D721Med (cell line): ENCODE results near the gene ATP6V1C2.

Experiments
- DNase-seq: peaks from one replicate; pipeline ENCODE4 v3.0.0; 2011; ENCODE audit warnings: low spot score; ENCODE audit not compliant: insufficient read length
- FAIRE-seq: peaks from 2 replicates; lab custom pipeline; 2011; peaks lifted over from hg19 to GRCh38; lab: Jason Lieb, UNC
- TF ChIP-seq, protein P1 (sequence below): IDR thresholded peaks from 2 replicates; pipeline ENCODE4 v1.5.1; 2012; ENCODE audit warnings: mild to moderate bottlenecking, control low read depth; ENCODE audit not compliant: insufficient read depth; ENCODE audit errors: missing control alignments

The ATP6V1C2 gene

DNA sequence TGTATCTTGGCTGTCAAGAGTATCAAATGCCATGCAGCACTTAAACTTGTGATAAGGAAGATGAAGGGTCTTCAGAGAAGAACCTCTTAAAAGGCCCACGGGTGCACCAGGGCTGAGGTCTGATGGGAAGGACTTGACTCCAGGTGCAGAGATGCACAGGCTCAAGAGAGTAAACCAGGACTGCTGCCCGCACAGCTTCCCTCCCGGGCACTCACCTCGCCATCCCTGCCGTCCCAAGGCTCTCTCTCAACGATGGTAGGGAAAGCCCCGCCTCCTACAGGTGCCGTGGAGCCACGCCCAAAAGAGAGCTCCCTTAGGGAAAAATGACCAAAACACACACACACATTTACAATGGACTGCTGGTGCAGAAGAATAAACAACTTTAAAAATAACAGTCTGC, 63.3 kb downstream of the ATP6V1C2 start:
- TF ChIP-seq, protein P1, sequence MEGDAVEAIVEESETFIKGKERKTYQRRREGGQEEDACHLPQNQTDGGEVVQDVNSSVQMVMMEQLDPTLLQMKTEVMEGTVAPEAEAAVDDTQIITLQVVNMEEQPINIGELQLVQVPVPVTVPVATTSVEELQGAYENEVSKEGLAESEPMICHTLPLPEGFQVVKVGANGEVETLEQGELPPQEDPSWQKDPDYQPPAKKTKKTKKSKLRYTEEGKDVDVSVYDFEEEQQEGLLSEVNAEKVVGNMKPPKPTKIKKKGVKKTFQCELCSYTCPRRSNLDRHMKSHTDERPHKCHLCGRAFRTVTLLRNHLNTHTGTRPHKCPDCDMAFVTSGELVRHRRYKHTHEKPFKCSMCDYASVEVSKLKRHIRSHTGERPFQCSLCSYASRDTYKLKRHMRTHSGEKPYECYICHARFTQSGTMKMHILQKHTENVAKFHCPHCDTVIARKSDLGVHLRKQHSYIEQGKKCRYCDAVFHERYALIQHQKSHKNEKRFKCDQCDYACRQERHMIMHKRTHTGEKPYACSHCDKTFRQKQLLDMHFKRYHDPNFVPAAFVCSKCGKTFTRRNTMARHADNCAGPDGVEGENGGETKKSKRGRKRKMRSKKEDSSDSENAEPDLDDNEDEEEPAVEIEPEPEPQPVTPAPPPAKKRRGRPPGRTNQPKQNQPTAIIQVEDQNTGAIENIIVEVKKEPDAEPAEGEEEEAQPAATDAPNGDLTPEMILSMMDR = no peak
- no peak for DNase-seq
- no peak for FAIRE-seq

DNA sequence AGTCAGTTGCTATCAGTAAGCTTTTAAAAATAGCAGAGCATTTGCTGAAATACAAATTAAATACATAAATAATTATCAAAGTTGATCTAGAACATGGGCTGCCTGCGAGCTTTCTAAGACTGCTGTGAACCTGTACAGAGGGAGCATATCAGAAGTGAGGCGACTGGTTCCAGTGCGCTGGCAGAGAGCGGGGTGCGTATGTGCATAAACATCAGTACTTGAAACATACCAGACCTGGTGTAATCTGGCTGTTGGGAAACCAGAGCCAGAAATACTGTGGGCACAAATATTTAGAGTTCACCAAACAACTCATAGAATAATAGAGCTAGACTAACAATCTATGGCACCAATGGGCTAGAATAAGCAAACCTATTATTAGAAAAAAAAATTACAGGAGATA, 63.8 kb downstream of the ATP6V1C2 start:
- DNase-seq (no peak), FAIRE-seq (no peak)
- TF ChIP-seq, protein P1 = no peak

DNA sequence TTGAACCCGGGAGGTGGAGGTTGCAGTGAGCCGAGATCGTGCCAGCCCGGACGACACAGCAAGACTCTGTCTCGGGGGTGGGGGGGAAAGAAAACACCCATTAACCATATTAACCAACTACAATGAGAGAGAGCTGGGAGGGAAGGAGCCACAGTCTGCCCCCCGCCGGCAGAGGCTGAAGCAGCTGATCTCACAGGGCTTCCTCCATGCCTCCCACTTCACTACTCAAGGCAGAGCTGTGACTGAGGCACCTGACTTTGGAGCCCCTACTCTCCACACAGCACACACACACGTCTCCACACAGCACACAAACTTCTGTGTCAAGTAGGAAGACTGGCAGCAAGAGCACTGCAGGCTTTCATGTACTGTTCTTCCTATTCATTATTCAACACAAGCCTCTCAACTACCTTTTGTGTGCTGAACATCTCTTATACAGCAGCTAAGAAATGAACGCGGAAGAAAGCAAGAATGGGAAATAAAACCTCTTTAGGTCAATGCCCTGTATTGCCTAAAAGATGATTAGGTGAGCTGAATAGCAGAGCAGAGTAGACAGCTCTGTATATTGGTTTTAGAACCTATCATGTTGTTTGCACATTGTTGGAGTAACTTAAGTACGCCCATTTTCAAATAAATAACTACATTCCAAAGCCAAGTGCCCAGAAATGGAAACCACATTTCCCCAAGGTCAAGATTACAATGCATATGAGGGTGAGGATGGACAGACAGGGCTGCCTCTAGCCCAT, 65.0 kb downstream of the ATP6V1C2 start:
- TF ChIP-seq, protein P1 = no peak
- FAIRE-seq (no peak), DNase-seq (no peak)

DNA sequence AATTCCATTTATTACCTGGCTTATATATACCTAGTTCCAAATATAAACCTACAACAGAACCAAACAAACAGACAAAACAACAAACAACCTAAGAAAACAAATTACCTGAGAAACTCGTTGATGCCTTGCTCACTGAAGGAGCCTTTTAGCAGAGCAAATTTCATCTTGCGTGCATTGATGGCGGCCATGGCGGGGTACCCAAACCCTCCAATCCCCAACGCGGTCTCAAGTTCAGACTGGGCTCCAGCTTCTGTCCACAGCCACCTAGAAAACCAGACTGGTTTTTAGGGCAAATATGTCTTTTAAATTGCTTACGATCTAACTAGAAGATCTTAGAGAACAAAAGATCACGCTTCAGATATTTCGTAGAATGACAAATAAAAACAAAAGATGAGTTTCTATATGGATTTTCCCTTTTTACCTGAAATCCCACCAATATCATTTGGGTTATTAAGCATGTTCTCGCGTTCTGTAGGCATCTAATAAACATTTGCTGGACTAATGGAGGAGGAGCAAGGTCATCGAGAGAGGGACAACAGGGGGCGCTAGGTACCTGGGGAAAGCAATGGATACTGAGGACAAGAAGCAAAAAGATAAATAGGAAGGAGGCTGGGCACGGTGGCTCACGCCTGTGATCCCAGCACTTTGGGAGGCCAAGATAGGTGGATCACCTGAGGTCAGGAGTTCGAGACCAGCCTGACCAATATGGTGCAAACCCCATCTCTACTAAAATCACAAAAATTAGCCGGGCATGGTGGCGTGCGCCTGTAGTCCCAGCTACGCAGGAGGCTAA, 65.9 kb downstream of the ATP6V1C2 start:
- TF ChIP-seq, protein P1 = peak; percentile 34
- DNase-seq (no peak), FAIRE-seq (no peak)

DNA sequence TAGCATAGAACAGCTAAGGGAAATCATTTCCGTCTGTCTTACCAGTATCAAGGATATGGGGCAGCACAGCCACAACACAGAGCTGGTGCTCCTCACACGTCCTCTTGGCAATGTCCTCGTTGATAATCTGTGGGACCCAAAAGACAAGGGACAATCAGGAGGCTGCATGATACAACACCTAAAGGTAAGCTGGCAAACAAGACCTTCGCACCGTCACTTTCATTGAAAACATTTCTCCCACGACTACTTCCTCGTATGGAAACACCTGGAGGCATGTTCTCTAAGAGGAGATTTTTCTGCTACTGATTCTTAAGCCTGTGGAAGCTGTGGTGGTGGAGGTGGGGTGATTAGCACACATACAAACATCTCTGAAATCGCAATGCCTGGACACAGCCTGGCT, 67.4 kb downstream of the ATP6V1C2 start:
- DNase-seq (no peak), FAIRE-seq (no peak)
- TF ChIP-seq, protein P1 = no peak

DNA sequence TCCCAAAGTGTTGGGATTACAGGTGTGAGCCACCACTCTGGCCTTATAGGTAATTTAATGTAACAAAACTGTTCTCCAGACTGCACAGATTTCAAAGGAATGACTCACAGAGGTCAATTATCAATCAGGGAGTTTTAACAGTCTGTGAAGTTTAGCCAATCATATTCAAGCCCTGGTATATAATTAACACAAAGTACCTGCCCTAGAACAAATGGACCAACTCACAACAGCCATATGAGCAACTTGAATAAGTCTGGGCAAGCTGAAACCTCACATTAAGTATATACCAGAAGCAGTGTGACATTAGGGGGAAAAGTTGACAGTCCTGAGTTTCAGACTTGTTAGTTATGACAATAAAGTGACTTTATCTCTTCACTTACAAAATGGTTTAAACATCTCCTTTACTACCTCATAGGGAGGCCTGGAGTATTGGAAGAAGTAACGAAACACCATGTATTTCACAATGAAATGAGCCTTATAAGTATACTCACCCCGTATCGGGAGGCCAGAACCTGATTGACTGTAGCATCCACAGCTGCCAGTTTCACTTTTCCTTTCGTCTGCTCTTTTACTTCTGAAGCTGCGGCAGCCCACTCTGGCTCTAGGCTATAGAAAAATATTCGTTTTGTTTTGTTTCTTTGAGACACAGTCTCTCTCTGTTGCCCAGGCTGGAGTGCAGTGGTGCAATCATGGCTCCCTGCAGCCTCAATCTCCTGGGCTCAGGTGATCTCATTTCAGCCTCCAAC, 69.0 kb downstream of the ATP6V1C2 start:
- TF ChIP-seq, protein P1 = no peak
- DNase-seq = no peak
- no peak for FAIRE-seq
